Peyer's patch (tissue), 4 donors: ENCODE data around the gene CCDC6.

Experiments used
- POLR2A ChIP-seq, 2 donors: fragments of 450-650 bp; IDR thresholded peaks; one replicate each; pipeline ENCODE4 v1.5.1; 2017; ENCODE audit warnings: antibody characterized with exemption in 2 of 2, mild to moderate bottlenecking in 2 of 2, moderate library complexity in 2 of 2
- TF ChIP-seq, protein P1 (sequence below), 6 experiments: fragments of 450-650 bp in 4 of 6; fragments of 200-600 bp in 2 of 6; sonication (generic) in 1 of 6; IDR thresholded peaks; one replicate each; pipeline ENCODE4 v1.5.1; 2017 to 2019; ENCODE audit warnings: antibody characterized with exemption in 6 of 6, mild to moderate bottlenecking in 3 of 6, moderate library complexity in 1 of 6

DNA sequence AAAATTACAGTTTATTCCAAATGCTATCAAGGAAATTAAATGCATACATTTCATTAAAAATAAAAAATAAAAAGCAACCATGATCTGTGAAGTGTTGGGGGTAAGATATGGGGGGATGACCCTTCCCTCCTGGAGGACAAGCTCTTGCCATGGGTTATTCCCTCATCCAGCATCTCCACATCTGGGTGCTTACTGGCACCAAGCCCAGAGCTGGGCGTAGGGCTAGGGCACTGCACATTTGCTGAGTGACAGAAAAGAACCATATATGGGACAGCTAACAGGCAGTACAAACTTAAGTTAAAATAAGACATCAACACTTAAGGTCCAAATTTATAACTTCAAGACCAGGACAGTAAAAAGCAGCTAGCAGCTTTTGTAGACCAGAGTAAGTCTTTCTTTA is 10.2 kb downstream of the CCDC6 start:
- TF ChIP-seq, protein P1, sequence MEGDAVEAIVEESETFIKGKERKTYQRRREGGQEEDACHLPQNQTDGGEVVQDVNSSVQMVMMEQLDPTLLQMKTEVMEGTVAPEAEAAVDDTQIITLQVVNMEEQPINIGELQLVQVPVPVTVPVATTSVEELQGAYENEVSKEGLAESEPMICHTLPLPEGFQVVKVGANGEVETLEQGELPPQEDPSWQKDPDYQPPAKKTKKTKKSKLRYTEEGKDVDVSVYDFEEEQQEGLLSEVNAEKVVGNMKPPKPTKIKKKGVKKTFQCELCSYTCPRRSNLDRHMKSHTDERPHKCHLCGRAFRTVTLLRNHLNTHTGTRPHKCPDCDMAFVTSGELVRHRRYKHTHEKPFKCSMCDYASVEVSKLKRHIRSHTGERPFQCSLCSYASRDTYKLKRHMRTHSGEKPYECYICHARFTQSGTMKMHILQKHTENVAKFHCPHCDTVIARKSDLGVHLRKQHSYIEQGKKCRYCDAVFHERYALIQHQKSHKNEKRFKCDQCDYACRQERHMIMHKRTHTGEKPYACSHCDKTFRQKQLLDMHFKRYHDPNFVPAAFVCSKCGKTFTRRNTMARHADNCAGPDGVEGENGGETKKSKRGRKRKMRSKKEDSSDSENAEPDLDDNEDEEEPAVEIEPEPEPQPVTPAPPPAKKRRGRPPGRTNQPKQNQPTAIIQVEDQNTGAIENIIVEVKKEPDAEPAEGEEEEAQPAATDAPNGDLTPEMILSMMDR (IDR thresholded peaks at IDR 0.05), result no peak
- TF ChIP-seq POLR2A (IDR thresholded peaks at IDR 0.05), result no peak
